IMR-90 (cell line): ENCODE results near the gene PHF21A. TPM values are rescaled to one million over a fixed set of nuclear protein-coding genes. Genes with fewer than 3 reads are reported as not detected.

Experiments used
- ATAC-seq: fragments of 200-7000 bp; cut with Tn5 transposase; 2 replicates; pipeline ENCODE4 v1.9.1; 2020; ENCODE audit warnings: low read depth, mild to moderate bottlenecking, moderate library complexity
- BruUV-seq: library from RNA; stranded (reverse); fragments of 400-500 nt; replicated peaks from 2 replicates; lab custom pipeline; 2021; lab: Mats Ljungman, UMichigan
- CTCF ChIA-PET: fragments of 300-600 bp; formaldehyde crosslinking; extraction: SDS; loops from one replicate; lab custom pipeline; 2021; ENCODE audit warnings: antibody characterized with exemption; lab: Yijun Ruan, JAX
- POLR2A ChIA-PET: fragments of 300-600 bp; sonication (Branson Sonifier 250); formaldehyde crosslinking; loops from one replicate; lab custom pipeline; 2022; ENCODE audit warnings: antibody characterized with exemption; ENCODE audit not compliant: unreplicated experiment; lab: Charles Lee
- DNase-seq: peaks from one replicate; pipeline ENCODE4 v3.0.0; 2013
- H2AFZ ChIP-seq: replicated peaks from 2 replicates; pipeline ENCODE3; 2013; ENCODE audit warnings: low read length, mild to moderate bottlenecking; ENCODE audit not compliant: poor library complexity
- H2AK5ac ChIP-seq: 2 replicates; pipeline ENCODE4 v1.6.1; 2013; ENCODE audit warnings: low read depth, low read length, inconsistent platforms
- H2AK9ac ChIP-seq: replicated peaks from 2 replicates; pipeline ENCODE3; 2013; ENCODE audit warnings: mild to moderate bottlenecking, low read depth, low read length, moderate library complexity; ENCODE audit not compliant: poor library complexity
- H2BK120ac ChIP-seq: 2 replicates; pipeline ENCODE4 v1.6.1; 2013; ENCODE audit warnings: low read depth, low read length, inconsistent platforms
- H2BK15ac ChIP-seq: 3 replicates; pipeline ENCODE4 v1.6.1; 2013; ENCODE audit warnings: low read depth, low read length, inconsistent platforms
- H2BK20ac ChIP-seq: 2 replicates; pipeline ENCODE4 v1.6.1; 2013; ENCODE audit warnings: low read depth, mild to moderate bottlenecking, inconsistent platforms, low read length, moderate library complexity
- H2BK5ac ChIP-seq: 2 replicates; pipeline ENCODE4 v1.6.1; 2013; ENCODE audit warnings: mild to moderate bottlenecking, low read depth, low read length, inconsistent platforms; ENCODE audit not compliant: poor library complexity, severe bottlenecking
- H3K14ac ChIP-seq: replicated peaks from 2 replicates; pipeline ENCODE4 v1.6.1; 2013; ENCODE audit warnings: low read depth, low read length, inconsistent platforms
- H3K18ac ChIP-seq: 2 replicates; pipeline ENCODE4 v1.6.1; 2013; ENCODE audit warnings: low read depth, low read length, control low read depth
- H3K23ac ChIP-seq: 2 replicates; pipeline ENCODE4 v1.6.1; 2013; ENCODE audit warnings: low read depth, low read length, inconsistent platforms
- H3K27ac ChIP-seq: 2 replicates; pipeline ENCODE4 v1.5.1; 2013; ENCODE audit warnings: mild to moderate bottlenecking, control low read depth, low read length; ENCODE audit not compliant: insufficient read depth
- H3K27me3 ChIP-seq: 2 replicates; pipeline ENCODE4 v1.6.1; 2013; ENCODE audit warnings: low read length; ENCODE audit not compliant: control insufficient read depth, insufficient read depth
- H3K36me3 ChIP-seq: 2 replicates; pipeline ENCODE4 v1.6.1; 2013; ENCODE audit warnings: low read length, mixed read lengths; ENCODE audit not compliant: control insufficient read depth, insufficient read depth
- H3K4ac ChIP-seq: 2 replicates; pipeline ENCODE4 v1.6.1; 2013; ENCODE audit warnings: low read depth, low read length, inconsistent platforms
- H3K4me1 ChIP-seq: 2 replicates; pipeline ENCODE4 v1.6.1; 2013; ENCODE audit warnings: low read length, mixed read lengths; ENCODE audit not compliant: control insufficient read depth, insufficient read depth
- H3K4me2 ChIP-seq: 2 replicates; pipeline ENCODE4 v1.6.1; 2013; ENCODE audit warnings: low read depth, mild to moderate bottlenecking, control low read depth, low read length, moderate library complexity
- H3K4me3 ChIP-seq: 2 replicates; pipeline ENCODE4 v1.5.1; 2013; ENCODE audit warnings: low read depth, mild to moderate bottlenecking, control low read depth, low read length, moderate library complexity; ENCODE audit not compliant: insufficient read depth
- H3K56ac ChIP-seq: 2 replicates; pipeline ENCODE4 v1.6.1; 2013; ENCODE audit warnings: low read length, inconsistent platforms; ENCODE audit not compliant: insufficient read depth; ENCODE audit errors: extremely low read depth
- H3K79me1 ChIP-seq, 2 experiments: 2 replicates each; pipeline ENCODE4 v1.6.1; 2013; ENCODE audit warnings: low read length in 2 of 2, inconsistent platforms in 1 of 2, low read depth in 1 of 2
- H3K9ac ChIP-seq: 2 replicates; pipeline ENCODE4 v1.6.1; 2013; ENCODE audit warnings: low read depth, low read length, control low read depth
- H3K9me1 ChIP-seq: 2 replicates; pipeline ENCODE4 v1.6.1; 2013; ENCODE audit warnings: low read length, inconsistent platforms; ENCODE audit not compliant: insufficient read depth
- H3K9me3 ChIP-seq: 2 replicates; pipeline ENCODE4 v1.6.1; 2013; ENCODE audit warnings: low read length; ENCODE audit not compliant: control insufficient read depth, insufficient read depth
- H4K20me1 ChIP-seq: 2 replicates; pipeline ENCODE4 v1.6.1; 2013; ENCODE audit warnings: low read length, inconsistent platforms; ENCODE audit not compliant: insufficient read depth
- H4K5ac ChIP-seq: 2 replicates; pipeline ENCODE4 v1.6.1; 2013; ENCODE audit warnings: mild to moderate bottlenecking, low read depth, low read length, control low read depth
- H4K8ac ChIP-seq, 2 experiments: 2 replicates each; pipeline ENCODE4 v1.6.1; 2013; ENCODE audit warnings: low read depth in 2 of 2, low read length in 2 of 2, control low read depth in 1 of 2, inconsistent platforms in 1 of 2
- H4K91ac ChIP-seq: 2 replicates; pipeline ENCODE4 v1.6.1; 2013; ENCODE audit warnings: low read depth, low read length, inconsistent platforms; ENCODE audit not compliant: insufficient read depth
- BHLHE40 ChIP-seq: fragments of 150-350 bp; IDR thresholded peaks from 2 replicates; pipeline ENCODE4 v1.6.1; 2016; ENCODE audit warnings: mild to moderate bottlenecking, low read depth, low read length
- CEBPB ChIP-seq: IDR thresholded peaks from 2 replicates; pipeline ENCODE4 v1.6.1; 2012; ENCODE audit warnings: low read depth, low read length, improper control_type of control experiment
- CHD1 ChIP-seq: IDR thresholded peaks from 2 replicates; pipeline ENCODE4 v1.6.1; 2012; ENCODE audit warnings: low read depth, low read length, improper control_type of control experiment
- ELK1 ChIP-seq: fragments of 150-350 bp; IDR thresholded peaks from 2 replicates; pipeline ENCODE4 v1.6.1; 2016; ENCODE audit warnings: low read depth, mild to moderate bottlenecking, low read length, moderate library complexity, borderline replicate concordance
- FOS ChIP-seq: fragments of 150-350 bp; IDR thresholded peaks from 2 replicates; pipeline ENCODE4 v1.6.1; 2016; ENCODE audit warnings: low read depth, low read length
- MAFK ChIP-seq: IDR thresholded peaks from 2 replicates; pipeline ENCODE4 v1.6.1; 2012; ENCODE audit warnings: low read depth, low read length, improper control_type of control experiment
- MAZ ChIP-seq: IDR thresholded peaks from 2 replicates; pipeline ENCODE4 v1.6.1; 2012; ENCODE audit warnings: low read depth, mild to moderate bottlenecking, low read length, improper control_type of control experiment, moderate library complexity, borderline replicate concordance
- MXI1 ChIP-seq: IDR thresholded peaks from 2 replicates; pipeline ENCODE4 v1.6.1; 2012; ENCODE audit warnings: low read depth, mild to moderate bottlenecking, low read length, moderate library complexity, borderline replicate concordance
- NFE2L2 ChIP-seq: fragments of 150-350 bp; IDR thresholded peaks from 2 replicates; pipeline ENCODE4 v1.6.1; 2016; ENCODE audit warnings: low read depth, mild to moderate bottlenecking, low read length
- POLR2A ChIP-seq: IDR thresholded peaks from 2 replicates; pipeline ENCODE4 v1.6.1; 2012; ENCODE audit warnings: mild to moderate bottlenecking, low read depth, low read length
- RAD21 ChIP-seq: IDR thresholded peaks from 2 replicates; pipeline ENCODE4 v1.6.1; 2012; ENCODE audit warnings: low read length, improper control_type of control experiment
- RCOR1 ChIP-seq: IDR thresholded peaks from 2 replicates; pipeline ENCODE4 v1.6.1; 2012; ENCODE audit warnings: mild to moderate bottlenecking, low read length, improper control_type of control experiment; ENCODE audit not compliant: insufficient replicate concordance
- RFX5 ChIP-seq: IDR thresholded peaks from 2 replicates; pipeline ENCODE4 v1.8.0; 2012; ENCODE audit warnings: low read depth, mild to moderate bottlenecking, low read length, moderate library complexity
- SMC3 ChIP-seq: fragments of 150-350 bp; IDR thresholded peaks from 2 replicates; pipeline ENCODE4 v1.6.1; 2016; ENCODE audit warnings: low read depth, mild to moderate bottlenecking, antibody characterized with exemption, low read length, moderate library complexity
- WGBS, 2 experiments: methylation state at CpG; one replicate each; pipeline versions ENCODE4 v1.1.5 to v1.1.7; 2013; ENCODE audit warnings: missing lambda C conversion rate in 2 of 2; ENCODE audit not compliant: insufficient read length in 1 of 2; ENCODE audit errors: extremely low coverage in 2 of 2; 5-methylcytosine and 5-hydroxymethylcytosine counted together
- dilution Hi-C: fragments of 300-500 bp; cut with HindIII; formaldehyde crosslinking; loops from one replicate; pipeline ENCODE4 v1.14.3; 2018; ENCODE audit warnings: low sequenced_read_pairs; ENCODE audit not compliant: unreplicated experiment
- in situ Hi-C: fragments of 300-500 bp; cut with MboI; formaldehyde crosslinking; loops from 3 replicates; pipeline ENCODE4 v1.14.3; 2019; ENCODE audit warnings: low sequenced_read_pairs, inconsistent platforms, mixed read lengths
- intact Hi-C: fragments of 100-400 bp; cut with micrococcal nuclease; formaldehyde crosslinking; loops from 2 replicates; pipeline ENCODE4 v1.10.0; 2022
- polyA plus RNA-seq, 3 experiments: library from polyadenylated mRNA; depleted of rRNA; stranded (reverse); fragments of >200 nt; gene quantifications; 2 replicates each; pipeline ENCODE4 v1.2.3, GENCODE V29; 2012; ENCODE audit warnings: low replicate concordance in 1 of 3
- total RNA-seq: library from RNA; depleted of rRNA; stranded (reverse); fragments of >200 nt; gene quantifications from 2 replicates; pipeline ENCODE4 v1.2.3, GENCODE V29; 2012
- TF ChIP-seq, protein P1 (sequence below): conservative IDR thresholded peaks from 2 replicates; pipeline ENCODE4 v1.5.1; 2012; ENCODE audit warnings: mild to moderate bottlenecking, low read depth, low read length, improper control_type of control experiment
- TF ChIP-seq, protein P2 (sequence below): fragments of 150-350 bp; IDR thresholded peaks from 2 replicates; pipeline ENCODE4 v1.6.1; 2017; ENCODE audit warnings: mild to moderate bottlenecking, antibody characterized with exemption, low read length, low read depth

Gene PHF21A
- total and polyA plus RNA-seq, 2 of the 4 experiments (the other 2 are of a cell fraction), result 9.0 to 20.6 TPM

GRCh38 chr11:46160100-46160499 lies 38.8 kb upstream of the PHF21A start:
- H3K9ac ChIP-seq, result no peak overlapping the region
- H2BK20ac ChIP-seq, result no peak overlapping the region
- H2AFZ ChIP-seq, result no peak overlapping the region
- intact Hi-C loops (no loop called here), dilution Hi-C loops (no loop called here), in situ Hi-C loops (no loop called here)
- no peaks in the 10 kb centered on the region for H3K9me1 ChIP-seq
- H3K4me3 ChIP-seq, result no peak overlapping the region
- no peak overlapping the region for H3K4me2 ChIP-seq
- H2AK9ac ChIP-seq, result no peak overlapping the region
- no peak overlapping the region for H4K8ac ChIP-seq
- H3K27me3 ChIP-seq, result peaks cover 46% of the 10 kb centered on the region
- H3K36me3 ChIP-seq, result no peaks in the 10 kb centered on the region
- no peak overlapping the region for H3K56ac ChIP-seq
- H3K4ac ChIP-seq, result no peak overlapping the region
- no peak overlapping the region for H2AK5ac ChIP-seq
- no peak overlapping the region for H2BK5ac ChIP-seq
- WGBS, 2 experiments, result 54% methylated on average over 3 of the region's 3 CpGs; no CpG with 5 or more reads in 1 of the 2 experiments
- no peak overlapping the region for H4K5ac ChIP-seq
- H3K9me3 ChIP-seq, result no peaks in the 10 kb centered on the region
- no peak overlapping the region for H3K14ac ChIP-seq
- ChIA-PET CTCF (no interaction called here), POLR2A (no interaction called here)
- H3K23ac ChIP-seq, result no peak overlapping the region
- H4K20me1 ChIP-seq, result no peaks in the 10 kb centered on the region
- DNase-seq (no peak), ATAC-seq (no peak)
- H3K18ac ChIP-seq, result no peak overlapping the region
- TF ChIP-seq BHLHE40 (no peak), RCOR1 (no peak), RAD21 (no peak), NFE2L2 (no peak), CEBPB (no peak), SMC3 (no peak), MAFK (no peak), ELK1 (no peak), RFX5 (no peak), CHD1 (no peak), POLR2A (no peak), MXI1 (no peak), MAZ (no peak), FOS (no peak)
- TF ChIP-seq, protein P1, sequence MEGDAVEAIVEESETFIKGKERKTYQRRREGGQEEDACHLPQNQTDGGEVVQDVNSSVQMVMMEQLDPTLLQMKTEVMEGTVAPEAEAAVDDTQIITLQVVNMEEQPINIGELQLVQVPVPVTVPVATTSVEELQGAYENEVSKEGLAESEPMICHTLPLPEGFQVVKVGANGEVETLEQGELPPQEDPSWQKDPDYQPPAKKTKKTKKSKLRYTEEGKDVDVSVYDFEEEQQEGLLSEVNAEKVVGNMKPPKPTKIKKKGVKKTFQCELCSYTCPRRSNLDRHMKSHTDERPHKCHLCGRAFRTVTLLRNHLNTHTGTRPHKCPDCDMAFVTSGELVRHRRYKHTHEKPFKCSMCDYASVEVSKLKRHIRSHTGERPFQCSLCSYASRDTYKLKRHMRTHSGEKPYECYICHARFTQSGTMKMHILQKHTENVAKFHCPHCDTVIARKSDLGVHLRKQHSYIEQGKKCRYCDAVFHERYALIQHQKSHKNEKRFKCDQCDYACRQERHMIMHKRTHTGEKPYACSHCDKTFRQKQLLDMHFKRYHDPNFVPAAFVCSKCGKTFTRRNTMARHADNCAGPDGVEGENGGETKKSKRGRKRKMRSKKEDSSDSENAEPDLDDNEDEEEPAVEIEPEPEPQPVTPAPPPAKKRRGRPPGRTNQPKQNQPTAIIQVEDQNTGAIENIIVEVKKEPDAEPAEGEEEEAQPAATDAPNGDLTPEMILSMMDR, result no peak
- TF ChIP-seq, protein P2, sequence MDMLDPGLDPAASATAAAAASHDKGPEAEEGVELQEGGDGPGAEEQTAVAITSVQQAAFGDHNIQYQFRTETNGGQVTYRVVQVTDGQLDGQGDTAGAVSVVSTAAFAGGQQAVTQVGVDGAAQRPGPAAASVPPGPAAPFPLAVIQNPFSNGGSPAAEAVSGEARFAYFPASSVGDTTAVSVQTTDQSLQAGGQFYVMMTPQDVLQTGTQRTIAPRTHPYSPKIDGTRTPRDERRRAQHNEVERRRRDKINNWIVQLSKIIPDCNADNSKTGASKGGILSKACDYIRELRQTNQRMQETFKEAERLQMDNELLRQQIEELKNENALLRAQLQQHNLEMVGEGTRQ, result no peak
- BruUV-seq, result no TSS peak
- H2BK15ac ChIP-seq, result no peak overlapping the region
- H3K79me1 ChIP-seq, result no peaks in the 10 kb centered on the region
- no peak overlapping the region for H2BK120ac ChIP-seq
- no peak overlapping the region for H4K91ac ChIP-seq
- no peak overlapping the region for H3K27ac ChIP-seq
- H3K4me1 ChIP-seq, result no peaks in the 10 kb centered on the region
